Measurements from ENCODE around the gene GFI1. TPM values are rescaled to one million over a fixed set of nuclear protein-coding genes. Genes with fewer than 3 reads are reported as not detected.
"Not testable (repeated sequence)": the region's sequence is repeated elsewhere in the genome, so short reads cannot be mapped to it uniquely, and the experiment has no call there.

Gene GFI1
- total RNA-seq (2021; ENCODE audit: unreplicated experiment) (0.49 TPM), Bru-seq, nascent RNA (percentile 32 among the genes with signal in this experiment), BruChase-seq, experiment 1, labeled RNA remaining after a 2-hour chase (percentile 26 among the genes with signal in this experiment), BruChase-seq, experiment 2, labeled RNA remaining after a 6-hour chase (percentile 24 among the genes with signal in this experiment)
- 0.13 TPM for polyA plus RNA-seq (2012; ENCODE audit: insufficient read length)
- long read RNA-seq = 0 reads

GRCh38 chr1:92486251-92487077, at the start of gene GFI1:
Gene GFI1 (minus strand): TSS chr1:92486925. CDS start chr1:92483487, 3,438 bp downstream.
- Histone ChIP-seq H3K27ac (ENCODE audit: low read length) (no peak within 1 kb of the TSS), H3K36me3 (ENCODE audit: control insufficient read depth, insufficient read depth, low read length) (no peaks in the 10 kb centered on the region), H3K9me3 (ENCODE audit: control insufficient read depth, insufficient read depth, low read depth, low read length) (no peaks in the 10 kb centered on the region), H3K4me1 (ENCODE audit: control insufficient read depth, insufficient read depth, low read length) (peaks cover 2% of the 10 kb centered on the region; the same call in 1 of the 2 replicates), H3K4me3 (ENCODE audit: low read depth in 2 of 2, low read length in 2 of 2) (peak within 1 kb of the TSS; percentile 37 to 52), H3K27me3 (ENCODE audit: control insufficient read depth, insufficient read depth, low read length) (peaks cover 8% of the 10 kb centered on the region)
- no peak for ATAC-seq
- BruUV-seq (replicated peaks) = no TSS peak
- DNase-seq (ENCODE audit: low read depth, low spot score) = no peak
- in situ Hi-C loops (cut with HindIII; ENCODE audit: low pct_unique_long_range_greater_than_20kb, low sequenced_read_pairs) = no loop called here
- ChIA-PET CTCF (no interaction called here), POLR2A (no interaction called here)
- intact Hi-C loops (cut with micrococcal nuclease; ENCODE audit: unreplicated experiment) = no loop called here
- TF ChIP-seq POLR2AphosphoS5 (IDR thresholded peaks at IDR 0.05; ENCODE audit: low read depth, low read length) (no peak), TCF7L2 (IDR thresholded peaks at IDR 0.05; ENCODE audit: low read depth, low read length) (no peak), REST (IDR thresholded peaks at IDR 0.05; ENCODE audit: insufficient read depth in 1 of 2, low read depth in 2 of 2, low read length in 1 of 2) (no peak), SIN3A (IDR thresholded peaks at IDR 0.05; ENCODE audit: borderline replicate concordance, insufficient read depth, low read depth, low read length) (no peak), CTCF (IDR thresholded peaks at IDR 0.05) (no peak)

- ATAC-seq; H3K27me3 ChIP-seq (ENCODE audit: control insufficient read depth, insufficient read depth, low read length); CTCF ChIA-PET; BruUV-seq (replicated peaks); H3K4me3 ChIP-seq (ENCODE audit: low read depth in 2 of 2, low read length in 2 of 2); H3K27ac ChIP-seq (ENCODE audit: low read length); POLR2A ChIA-PET; in situ Hi-C loops (cut with HindIII; ENCODE audit: low pct_unique_long_range_greater_than_20kb, low sequenced_read_pairs); DNase-seq (ENCODE audit: low read depth, low spot score); H3K9me3 ChIP-seq (ENCODE audit: control insufficient read depth, insufficient read depth, low read depth, low read length); H3K36me3 ChIP-seq (ENCODE audit: control insufficient read depth, insufficient read depth, low read length); intact Hi-C loops (cut with micrococcal nuclease; ENCODE audit: unreplicated experiment); H3K4me1 ChIP-seq (ENCODE audit: control insufficient read depth, insufficient read depth, low read length): not testable (repeated sequence)
Observed at GRCh38 chr1:92532371-92532770, 45.6 kb upstream of the GFI1 start.

- CTCF ChIA-PET; POLR2A ChIA-PET; H3K27ac ChIP-seq (ENCODE audit: low read length); H3K27me3 ChIP-seq (ENCODE audit: control insufficient read depth, insufficient read depth, low read length); in situ Hi-C loops (cut with HindIII; ENCODE audit: low pct_unique_long_range_greater_than_20kb, low sequenced_read_pairs); ATAC-seq; H3K9me3 ChIP-seq (ENCODE audit: control insufficient read depth, insufficient read depth, low read depth, low read length); H3K4me3 ChIP-seq (ENCODE audit: low read depth in 2 of 2, low read length in 2 of 2); intact Hi-C loops (cut with micrococcal nuclease; ENCODE audit: unreplicated experiment); BruUV-seq (replicated peaks); H3K36me3 ChIP-seq (ENCODE audit: control insufficient read depth, insufficient read depth, low read length); DNase-seq (ENCODE audit: low read depth, low spot score); H3K4me1 ChIP-seq (ENCODE audit: control insufficient read depth, insufficient read depth, low read length): not testable (repeated sequence)
Observed at GRCh38 chr1:92531939-92532338, 45.2 kb upstream of the GFI1 start.
